Measurements from ENCODE around the gene GPRASP2.
A peak's percentile ranks its signal among the peaks of the same experiment; 100 is the strongest.

GPRASP2 gene

GRCh38 chrX:102745513-102745856, 33.2 kb downstream of the GPRASP2 start:
- DNase-seq, result no peak

- peak; percentile 11 for DNase-seq
These were observed 33.8 kb downstream of the GPRASP2 start for GRCh38 chrX:102745857-102746584.

- peak; percentile 57 for DNase-seq
These were observed 53.0 kb downstream of the GPRASP2 start for GRCh38 chrX:102765217-102765616.

GRCh38 chrX:102765809-102766208, 53.6 kb downstream of the GPRASP2 start:
- DNase-seq, result peak; percentile 7

- DNase-seq, result no peak
These were observed 55.0 kb downstream of the GPRASP2 start for GRCh38 chrX:102767287-102767686.

Data from fibroblast of skin of back (primary cell).